GM19452 (cell line): Measurements from ENCODE around the gene TM4SF18.
"Not testable (repeated sequence)": the region's sequence is repeated elsewhere in the genome, so short reads cannot be mapped to it uniquely, and the experiment has no call there.

Experiments used
- ATAC-seq: cut with Tn5 transposase; IDR thresholded peaks from one replicate; pipeline ENCODE4 v1.9.1; 2021; ENCODE audit not compliant: unreplicated experiment

The TM4SF18 gene

GRCh38 chr3:149333176-149333859, at the start of gene TM4SF18:
TM4SF18 (minus strand) TSS chr3:149333636; CDS start chr3:149333382, 254 bp downstream.
- no peak for ATAC-seq

- ATAC-seq: no peak
These were observed 49.1 kb upstream of the TM4SF18 start for GRCh38 chr3:149382518-149382917.

- ATAC-seq: no peak
These were observed 48.6 kb upstream of the TM4SF18 start for GRCh38 chr3:149382101-149382467.

- no peak for ATAC-seq
These were observed 48.0 kb upstream of the TM4SF18 start for GRCh38 chr3:149381173-149382100.

- not testable (repeated sequence) for ATAC-seq
These were observed 46.8 kb upstream of the TM4SF18 start for GRCh38 chr3:149380220-149380619.

- ATAC-seq: no peak
These were observed 45.3 kb upstream of the TM4SF18 start for GRCh38 chr3:149378478-149379309.

GRCh38 chr3:149377408-149378364, 44.2 kb upstream of the TM4SF18 start, which contains the start of gene TM4SF1:
TM4SF1 (minus strand) TSS chr3:149377649; CDS start chr3:149377547, 102 bp downstream.
- no peak for ATAC-seq

- ATAC-seq: no peak
These were observed 43.4 kb upstream of the TM4SF18 start for GRCh38 chr3:149376718-149377407.

- no peak for ATAC-seq
These were observed 42.2 kb upstream of the TM4SF18 start for GRCh38 chr3:149375501-149376196.

GRCh38 chr3:149374793-149375500, 41.5 kb upstream of the TM4SF18 start:
- no peak for ATAC-seq

GRCh38 chr3:149374391-149374790, 41.0 kb upstream of the TM4SF18 start:
- ATAC-seq: no peak

- no peak for ATAC-seq
These were observed 40.0 kb upstream of the TM4SF18 start for GRCh38 chr3:149373235-149374125.

- ATAC-seq: no peak
These were observed 38.3 kb upstream of the TM4SF18 start for GRCh38 chr3:149371723-149372114.

- ATAC-seq: no peak
These were observed 37.7 kb upstream of the TM4SF18 start for GRCh38 chr3:149371001-149371722.

- ATAC-seq: no peak
These were observed 36.8 kb upstream of the TM4SF18 start for GRCh38 chr3:149369991-149370866.
